HepG2 (cell line): ENCODE data around the gene TJP2. TPM values are rescaled to one million over a fixed set of nuclear protein-coding genes. Genes with fewer than 3 reads are reported as not detected.
A peak's percentile ranks its signal among the peaks of the same experiment; 100 is the strongest.

Experiments used
- CEBPB ChIP-seq: IDR thresholded peaks from 2 replicates; pipeline ENCODE4 v1.6.1; 2011; ENCODE audit warnings: low read depth, low read length, improper control_type of control experiment, borderline replicate concordance
- ESRRA ChIP-seq: sonication (generic); formaldehyde crosslinking; IDR thresholded peaks from 2 replicates; pipeline ENCODE4 v1.5.1; 2020; ENCODE audit warnings: mild to moderate bottlenecking, low read depth, missing genetic modification reagents
- FOXJ3 ChIP-seq: sonication (generic); formaldehyde crosslinking; IDR thresholded peaks from 2 replicates; pipeline ENCODE4 v1.4.0; 2020; ENCODE audit warnings: missing genetic modification reagents, mild to moderate bottlenecking, borderline replicate concordance
- IKZF4 ChIP-seq: sonication (generic); formaldehyde crosslinking; IDR thresholded peaks from 2 replicates; pipeline ENCODE4 v1.5.1; 2020; ENCODE audit warnings: borderline replicate concordance, mild to moderate bottlenecking, low read depth, missing genetic modification reagents; ENCODE audit errors: not compliant biosample characterization
- KDM2A ChIP-seq: sonication (generic); formaldehyde crosslinking; IDR thresholded peaks from 2 replicates; pipeline ENCODE4 v1.4.0; 2020; ENCODE audit warnings: low read depth, missing genetic modification reagents, borderline replicate concordance
- MXI1 ChIP-seq: IDR thresholded peaks from 3 replicates; pipeline ENCODE4 v1.6.1; 2012; ENCODE audit warnings: low read depth, low read length, inconsistent platforms, borderline replicate concordance
- NFE2L2 ChIP-seq: fragments of 150-350 bp; IDR thresholded peaks from 2 replicates; pipeline ENCODE4 v1.6.1; 2014; ENCODE audit warnings: low read length
- SAP130 ChIP-seq: IDR thresholded peaks from 2 replicates; pipeline ENCODE4 v1.6.1; 2016; ENCODE audit warnings: low read depth
- SMARCC2 ChIP-seq: fragments of 450-650 bp; IDR thresholded peaks from 2 replicates; pipeline ENCODE4 v1.6.1; 2017; ENCODE audit warnings: antibody characterized with exemption, mild to moderate bottlenecking
- SP4 ChIP-seq: sonication (generic); formaldehyde crosslinking; IDR thresholded peaks from 2 replicates; pipeline ENCODE4 v1.8.1; 2023; ENCODE audit warnings: mild to moderate bottlenecking, missing genetic modification reagents
- ZNF225 ChIP-seq: sonication (generic); formaldehyde crosslinking; IDR thresholded peaks from 2 replicates; pipeline ENCODE4 v1.4.0; 2020; ENCODE audit warnings: mild to moderate bottlenecking, missing genetic modification reagents
- ZSCAN22 ChIP-seq: sonication (generic); formaldehyde crosslinking; IDR thresholded peaks from 2 replicates; pipeline ENCODE4 v1.4.0; 2020; ENCODE audit warnings: mild to moderate bottlenecking, missing genetic modification reagents
- polyA plus RNA-seq, 8 experiments: library from polyadenylated mRNA; depleted of rRNA in 3 of 8; stranded (reverse) in 7 of 8; unstranded in 1 of 8; fragments of >200 nt; fragmentation: Illumina TruSeq in 4 of 8; extraction: Trizol in 4 of 8; gene quantifications; 2 replicates each; pipeline versions ENCODE4 v1.2.1 to v1.2.3, GENCODE V29; 2011 to 2016; ENCODE audit warnings: low read depth in 4 of 8, missing spikeins in 1 of 8, mixed read lengths in 1 of 8; ENCODE audit not compliant: insufficient read depth in 1 of 8
- total RNA-seq, 5 experiments: library from RNA; depleted of rRNA; stranded (reverse); fragments of >200 nt; fragmentation: Illumina TruSeq; extraction: Trizol; gene quantifications; 2 replicates each; pipeline ENCODE4 v1.2.3, GENCODE V29; 2016; ENCODE audit warnings: low read depth in 1 of 5
- TF ChIP-seq, protein P1 (sequence below): sonication (generic); formaldehyde crosslinking; IDR thresholded peaks from 2 replicates; pipeline ENCODE4 v1.9.0; 2021; ENCODE audit warnings: mild to moderate bottlenecking, missing genetic modification reagents
- TF ChIP-seq, protein P2 (sequence below): sonication (generic); formaldehyde crosslinking; conservative IDR thresholded peaks from 2 replicates; pipeline ENCODE4 v1.5.0; 2020; ENCODE audit warnings: missing genetic modification reagents
- TF ChIP-seq, protein P3 (sequence below): IDR thresholded peaks from 2 replicates; pipeline ENCODE4 v1.6.1; 2016
- TF ChIP-seq, protein P4 (sequence below): sonication (generic); formaldehyde crosslinking; IDR thresholded peaks from 2 replicates; pipeline ENCODE4 v1.4.0; 2020; ENCODE audit warnings: missing genetic modification reagents
- TF ChIP-seq, protein P5 (sequence below): IDR thresholded peaks from 2 replicates; pipeline ENCODE4 v1.6.1; 2012; ENCODE audit warnings: inconsistent platforms

The TJP2 gene
- total and polyA plus RNA-seq, 2 of the 13 experiments (the other 11 are each of a cell fraction or from before 2014, with no cell fraction given) = 109 to 110 TPM

DNA sequence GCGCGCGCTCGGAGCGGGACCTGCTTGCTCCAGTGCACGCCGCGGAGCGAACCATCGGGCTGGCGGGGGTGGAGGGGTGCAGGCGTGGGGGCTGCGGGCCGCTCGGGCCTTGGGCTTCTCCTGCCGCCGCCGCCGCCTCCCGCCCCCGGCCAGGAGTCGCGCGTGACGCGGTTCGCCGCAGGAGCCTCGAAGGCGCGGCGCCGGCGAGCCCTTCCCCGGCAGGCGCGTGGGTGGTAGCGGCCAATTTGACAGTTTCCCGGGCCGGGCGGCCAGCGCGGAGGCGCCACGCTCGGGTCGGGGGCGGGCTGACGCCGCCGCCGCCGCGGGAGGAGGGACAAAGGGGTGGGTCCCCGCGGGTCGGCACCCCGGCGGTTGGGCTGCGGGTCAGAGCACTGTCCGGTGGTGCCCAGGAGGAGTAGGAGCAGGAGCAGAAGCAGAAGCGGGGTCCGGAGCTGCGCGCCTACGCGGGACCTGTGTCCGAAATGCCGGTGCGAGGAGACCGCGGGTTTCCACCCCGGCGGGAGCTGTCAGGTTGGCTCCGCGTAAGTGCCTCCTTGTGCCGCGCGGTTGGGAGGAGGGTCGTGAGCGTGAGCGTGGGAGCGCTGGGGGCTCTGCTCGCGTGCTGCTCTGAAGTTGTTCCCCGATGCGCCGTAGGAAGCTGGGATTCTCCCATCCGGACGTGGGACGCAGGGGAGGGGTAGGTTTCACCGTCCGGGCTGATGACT lies at the start of gene TJP2 (continued):
- TF ChIP-seq, protein P1, sequence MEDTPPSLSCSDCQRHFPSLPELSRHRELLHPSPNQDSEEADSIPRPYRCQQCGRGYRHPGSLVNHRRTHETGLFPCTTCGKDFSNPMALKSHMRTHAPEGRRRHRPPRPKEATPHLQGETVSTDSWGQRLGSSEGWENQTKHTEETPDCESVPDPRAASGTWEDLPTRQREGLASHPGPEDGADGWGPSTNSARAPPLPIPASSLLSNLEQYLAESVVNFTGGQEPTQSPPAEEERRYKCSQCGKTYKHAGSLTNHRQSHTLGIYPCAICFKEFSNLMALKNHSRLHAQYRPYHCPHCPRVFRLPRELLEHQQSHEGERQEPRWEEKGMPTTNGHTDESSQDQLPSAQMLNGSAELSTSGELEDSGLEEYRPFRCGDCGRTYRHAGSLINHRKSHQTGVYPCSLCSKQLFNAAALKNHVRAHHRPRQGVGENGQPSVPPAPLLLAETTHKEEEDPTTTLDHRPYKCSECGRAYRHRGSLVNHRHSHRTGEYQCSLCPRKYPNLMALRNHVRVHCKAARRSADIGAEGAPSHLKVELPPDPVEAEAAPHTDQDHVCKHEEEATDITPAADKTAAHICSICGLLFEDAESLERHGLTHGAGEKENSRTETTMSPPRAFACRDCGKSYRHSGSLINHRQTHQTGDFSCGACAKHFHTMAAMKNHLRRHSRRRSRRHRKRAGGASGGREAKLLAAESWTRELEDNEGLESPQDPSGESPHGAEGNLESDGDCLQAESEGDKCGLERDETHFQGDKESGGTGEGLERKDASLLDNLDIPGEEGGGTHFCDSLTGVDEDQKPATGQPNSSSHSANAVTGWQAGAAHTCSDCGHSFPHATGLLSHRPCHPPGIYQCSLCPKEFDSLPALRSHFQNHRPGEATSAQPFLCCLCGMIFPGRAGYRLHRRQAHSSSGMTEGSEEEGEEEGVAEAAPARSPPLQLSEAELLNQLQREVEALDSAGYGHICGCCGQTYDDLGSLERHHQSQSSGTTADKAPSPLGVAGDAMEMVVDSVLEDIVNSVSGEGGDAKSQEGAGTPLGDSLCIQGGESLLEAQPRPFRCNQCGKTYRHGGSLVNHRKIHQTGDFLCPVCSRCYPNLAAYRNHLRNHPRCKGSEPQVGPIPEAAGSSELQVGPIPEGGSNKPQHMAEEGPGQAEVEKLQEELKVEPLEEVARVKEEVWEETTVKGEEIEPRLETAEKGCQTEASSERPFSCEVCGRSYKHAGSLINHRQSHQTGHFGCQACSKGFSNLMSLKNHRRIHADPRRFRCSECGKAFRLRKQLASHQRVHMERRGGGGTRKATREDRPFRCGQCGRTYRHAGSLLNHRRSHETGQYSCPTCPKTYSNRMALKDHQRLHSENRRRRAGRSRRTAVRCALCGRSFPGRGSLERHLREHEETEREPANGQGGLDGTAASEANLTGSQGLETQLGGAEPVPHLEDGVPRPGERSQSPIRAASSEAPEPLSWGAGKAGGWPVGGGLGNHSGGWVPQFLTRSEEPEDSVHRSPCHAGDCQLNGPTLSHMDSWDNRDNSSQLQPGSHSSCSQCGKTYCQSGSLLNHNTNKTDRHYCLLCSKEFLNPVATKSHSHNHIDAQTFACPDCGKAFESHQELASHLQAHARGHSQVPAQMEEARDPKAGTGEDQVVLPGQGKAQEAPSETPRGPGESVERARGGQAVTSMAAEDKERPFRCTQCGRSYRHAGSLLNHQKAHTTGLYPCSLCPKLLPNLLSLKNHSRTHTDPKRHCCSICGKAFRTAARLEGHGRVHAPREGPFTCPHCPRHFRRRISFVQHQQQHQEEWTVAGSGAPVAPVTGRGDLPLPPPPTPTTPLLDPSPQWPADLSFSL (CRISPR knock-in tag) = no peak
- TF ChIP-seq, protein P2, sequence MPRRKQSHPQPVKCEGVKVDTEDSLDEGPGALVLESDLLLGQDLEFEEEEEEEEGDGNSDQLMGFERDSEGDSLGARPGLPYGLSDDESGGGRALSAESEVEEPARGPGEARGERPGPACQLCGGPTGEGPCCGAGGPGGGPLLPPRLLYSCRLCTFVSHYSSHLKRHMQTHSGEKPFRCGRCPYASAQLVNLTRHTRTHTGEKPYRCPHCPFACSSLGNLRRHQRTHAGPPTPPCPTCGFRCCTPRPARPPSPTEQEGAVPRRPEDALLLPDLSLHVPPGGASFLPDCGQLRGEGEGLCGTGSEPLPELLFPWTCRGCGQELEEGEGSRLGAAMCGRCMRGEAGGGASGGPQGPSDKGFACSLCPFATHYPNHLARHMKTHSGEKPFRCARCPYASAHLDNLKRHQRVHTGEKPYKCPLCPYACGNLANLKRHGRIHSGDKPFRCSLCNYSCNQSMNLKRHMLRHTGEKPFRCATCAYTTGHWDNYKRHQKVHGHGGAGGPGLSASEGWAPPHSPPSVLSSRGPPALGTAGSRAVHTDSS (CRISPR knock-in tag) = no peak
- TF ChIP-seq ESRRA = no peak
- TF ChIP-seq, protein P3, sequence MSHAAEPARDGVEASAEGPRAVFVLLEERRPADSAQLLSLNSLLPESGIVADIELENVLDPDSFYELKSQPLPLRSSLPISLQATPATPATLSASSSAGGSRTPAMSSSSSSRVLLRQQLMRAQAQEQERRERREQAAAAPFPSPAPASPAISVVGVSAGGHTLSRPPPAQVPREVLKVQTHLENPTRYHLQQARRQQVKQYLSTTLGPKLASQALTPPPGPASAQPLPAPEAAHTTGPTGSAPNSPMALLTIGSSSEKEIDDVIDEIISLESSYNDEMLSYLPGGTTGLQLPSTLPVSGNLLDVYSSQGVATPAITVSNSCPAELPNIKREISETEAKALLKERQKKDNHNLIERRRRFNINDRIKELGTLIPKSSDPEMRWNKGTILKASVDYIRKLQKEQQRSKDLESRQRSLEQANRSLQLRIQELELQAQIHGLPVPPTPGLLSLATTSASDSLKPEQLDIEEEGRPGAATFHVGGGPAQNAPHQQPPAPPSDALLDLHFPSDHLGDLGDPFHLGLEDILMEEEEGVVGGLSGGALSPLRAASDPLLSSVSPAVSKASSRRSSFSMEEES (CRISPR knock-in tag) = no peak
- TF ChIP-seq ZNF225 (CRISPR knock-in tag) = no peak; the same call in 1 of the 2 replicates
- TF ChIP-seq, protein P4, sequence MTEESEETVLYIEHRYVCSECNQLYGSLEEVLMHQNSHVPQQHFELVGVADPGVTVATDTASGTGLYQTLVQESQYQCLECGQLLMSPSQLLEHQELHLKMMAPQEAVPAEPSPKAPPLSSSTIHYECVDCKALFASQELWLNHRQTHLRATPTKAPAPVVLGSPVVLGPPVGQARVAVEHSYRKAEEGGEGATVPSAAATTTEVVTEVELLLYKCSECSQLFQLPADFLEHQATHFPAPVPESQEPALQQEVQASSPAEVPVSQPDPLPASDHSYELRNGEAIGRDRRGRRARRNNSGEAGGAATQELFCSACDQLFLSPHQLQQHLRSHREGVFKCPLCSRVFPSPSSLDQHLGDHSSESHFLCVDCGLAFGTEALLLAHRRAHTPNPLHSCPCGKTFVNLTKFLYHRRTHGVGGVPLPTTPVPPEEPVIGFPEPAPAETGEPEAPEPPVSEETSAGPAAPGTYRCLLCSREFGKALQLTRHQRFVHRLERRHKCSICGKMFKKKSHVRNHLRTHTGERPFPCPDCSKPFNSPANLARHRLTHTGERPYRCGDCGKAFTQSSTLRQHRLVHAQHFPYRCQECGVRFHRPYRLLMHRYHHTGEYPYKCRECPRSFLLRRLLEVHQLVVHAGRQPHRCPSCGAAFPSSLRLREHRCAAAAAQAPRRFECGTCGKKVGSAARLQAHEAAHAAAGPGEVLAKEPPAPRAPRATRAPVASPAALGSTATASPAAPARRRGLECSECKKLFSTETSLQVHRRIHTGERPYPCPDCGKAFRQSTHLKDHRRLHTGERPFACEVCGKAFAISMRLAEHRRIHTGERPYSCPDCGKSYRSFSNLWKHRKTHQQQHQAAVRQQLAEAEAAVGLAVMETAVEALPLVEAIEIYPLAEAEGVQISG (CRISPR knock-in tag) = peak; percentile 39; the same call in 1 of the 2 replicates
- no peak for TF ChIP-seq FOXJ3 (CRISPR knock-in tag)
- TF ChIP-seq SMARCC2 = no peak
- TF ChIP-seq SP4 (CRISPR knock-in tag) = peak; percentile 26; the same call in 1 of the 2 replicates
- TF ChIP-seq KDM2A = peak; percentile 38; the same call in 1 of the 2 replicates
- TF ChIP-seq NFE2L2 = no peak
- TF ChIP-seq ZSCAN22 (CRISPR knock-in tag) = no peak
- peak; percentile 62 for TF ChIP-seq IKZF4 (CRISPR knock-in tag)
- no peak for TF ChIP-seq CEBPB
- TF ChIP-seq MXI1 = peak; percentile 23; the same call in 1 of the 3 replicates
- peak; percentile 68 for TF ChIP-seq SAP130
- TF ChIP-seq, protein P5, sequence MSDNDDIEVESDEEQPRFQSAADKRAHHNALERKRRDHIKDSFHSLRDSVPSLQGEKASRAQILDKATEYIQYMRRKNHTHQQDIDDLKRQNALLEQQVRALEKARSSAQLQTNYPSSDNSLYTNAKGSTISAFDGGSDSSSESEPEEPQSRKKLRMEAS = peak; percentile 65
